Fibroblast of skin of back (primary cell): ENCODE results near the gene NR2C2.
"Not testable (repeated sequence)": the region's sequence is repeated elsewhere in the genome, so short reads cannot be mapped to it uniquely, and the experiment has no call there.

ENCODE experiments used
- DNase-seq: peaks from one replicate; pipeline ENCODE4 v3.0.0-alpha.2; 2013

NR2C2 gene

DNA sequence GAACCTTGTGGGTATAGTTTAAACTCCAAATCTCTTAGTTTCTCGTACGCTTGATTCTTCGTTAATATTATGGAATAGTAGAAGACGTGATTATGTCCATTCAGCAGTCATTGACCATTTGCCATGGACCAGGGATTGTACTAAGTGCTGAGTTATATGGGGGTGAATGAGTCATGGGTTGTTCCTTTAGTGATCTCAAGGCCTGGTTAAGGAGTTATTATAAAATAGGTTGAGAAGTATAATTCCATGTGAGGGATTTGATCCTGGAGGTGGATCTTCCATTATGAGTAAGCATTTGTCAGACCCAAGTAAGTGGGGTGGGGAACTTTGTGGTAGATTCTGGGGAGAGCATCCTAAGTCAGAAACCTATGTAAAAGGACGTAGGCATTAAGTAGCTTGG is 15.4 kb downstream of the NR2C2 start:
- peak; percentile 45 for DNase-seq

GRCh38 chr3:14967285-14967684 is 19.9 kb downstream of the NR2C2 start:
- DNase-seq: no peak

GRCh38 chr3:14969671-14970070 is 22.3 kb downstream of the NR2C2 start:
- DNase-seq: no peak

GRCh38 chr3:14976317-14976716 is 28.9 kb downstream of the NR2C2 start:
- DNase-seq: no peak

GRCh38 chr3:14980689-14981088 is 33.3 kb downstream of the NR2C2 start:
- no peak for DNase-seq

DNA sequence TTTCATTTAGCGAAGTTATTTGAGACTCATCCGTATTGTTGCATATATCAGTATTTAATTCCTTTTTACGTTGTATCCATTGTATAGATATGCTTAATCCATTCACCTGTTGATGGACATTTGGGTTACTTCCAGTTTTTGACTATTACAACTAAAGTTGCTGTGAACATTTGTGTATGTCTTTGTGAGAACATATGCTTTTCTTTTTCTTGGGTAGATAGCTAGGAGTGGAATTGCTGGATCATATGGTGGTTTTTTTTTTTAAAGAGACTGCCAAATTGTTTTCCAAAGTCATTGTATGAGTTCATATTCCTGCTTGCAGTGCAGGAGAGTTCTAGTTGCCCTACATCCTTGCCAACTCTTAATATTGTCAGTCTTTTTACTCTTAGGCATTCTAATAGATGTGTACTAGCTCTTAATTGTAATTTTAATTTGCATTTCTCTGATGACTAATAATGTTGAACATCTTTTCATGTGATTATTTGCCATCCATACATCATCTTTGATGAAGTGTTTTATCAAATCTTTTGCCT is 37.3 kb downstream of the NR2C2 start:
- no peak for DNase-seq

- DNase-seq: no peak
Observed at GRCh38 chr3:14988988-14989394, 41.6 kb downstream of the NR2C2 start.

DNA sequence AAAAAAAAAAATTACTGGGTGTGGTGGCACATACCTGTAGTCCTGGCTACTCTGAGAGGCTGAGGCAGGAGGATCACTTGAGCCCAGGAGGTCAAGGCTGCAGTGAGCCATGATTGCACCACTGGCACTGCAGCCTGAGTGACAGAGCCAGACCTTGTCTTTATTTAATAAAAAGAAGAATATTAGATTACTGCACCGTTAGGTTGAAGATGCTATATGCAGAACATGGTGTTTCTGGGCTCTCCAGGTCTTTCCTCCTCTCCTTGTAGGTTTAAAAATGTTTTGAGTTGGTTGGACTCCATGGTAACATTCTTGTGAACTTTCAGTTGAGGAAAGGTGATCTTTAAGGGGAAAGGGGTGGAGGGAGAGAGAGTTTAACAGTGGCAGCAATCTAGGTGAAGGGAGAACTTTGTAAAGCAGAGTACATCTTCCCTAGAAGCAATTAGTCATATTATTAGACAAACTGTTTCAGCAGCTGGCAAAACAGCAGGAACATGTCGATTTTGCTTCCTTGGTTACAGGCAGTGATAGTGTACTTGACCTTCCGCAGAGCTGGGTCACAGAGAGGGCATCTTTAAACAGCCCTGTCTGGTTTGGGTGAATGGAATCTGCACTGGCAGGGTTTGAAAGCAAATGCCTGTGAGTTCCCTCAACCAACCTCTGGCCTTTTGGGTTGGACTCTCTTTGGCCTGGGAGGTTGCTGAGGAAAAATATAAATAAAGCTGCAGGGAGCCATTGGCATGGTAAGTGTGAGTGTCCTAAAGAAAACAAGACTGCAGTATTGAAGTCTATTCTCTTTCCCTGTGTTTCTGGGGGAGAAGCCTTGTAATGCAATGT is 42.8 kb downstream of the NR2C2 start:
- DNase-seq: no peak

DNA sequence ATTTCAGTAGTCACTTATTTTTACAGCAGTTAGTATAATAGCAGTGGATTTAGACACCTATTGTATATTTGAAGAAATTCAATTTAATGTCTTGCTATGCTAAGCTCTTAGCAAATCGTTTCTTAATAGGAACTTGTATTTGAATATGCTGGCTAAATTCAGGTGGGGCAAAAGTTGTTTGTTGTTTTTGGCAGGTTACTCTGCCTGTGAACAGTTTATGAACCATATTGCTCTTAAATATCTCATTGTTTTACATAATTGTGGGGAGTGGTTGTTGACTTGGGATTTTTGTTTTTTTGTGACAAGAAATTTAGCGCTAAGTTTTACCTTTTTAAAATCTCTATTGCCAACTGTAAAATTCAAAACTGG is 43.4 kb downstream of the NR2C2 start:
- DNase-seq: no peak

DNA sequence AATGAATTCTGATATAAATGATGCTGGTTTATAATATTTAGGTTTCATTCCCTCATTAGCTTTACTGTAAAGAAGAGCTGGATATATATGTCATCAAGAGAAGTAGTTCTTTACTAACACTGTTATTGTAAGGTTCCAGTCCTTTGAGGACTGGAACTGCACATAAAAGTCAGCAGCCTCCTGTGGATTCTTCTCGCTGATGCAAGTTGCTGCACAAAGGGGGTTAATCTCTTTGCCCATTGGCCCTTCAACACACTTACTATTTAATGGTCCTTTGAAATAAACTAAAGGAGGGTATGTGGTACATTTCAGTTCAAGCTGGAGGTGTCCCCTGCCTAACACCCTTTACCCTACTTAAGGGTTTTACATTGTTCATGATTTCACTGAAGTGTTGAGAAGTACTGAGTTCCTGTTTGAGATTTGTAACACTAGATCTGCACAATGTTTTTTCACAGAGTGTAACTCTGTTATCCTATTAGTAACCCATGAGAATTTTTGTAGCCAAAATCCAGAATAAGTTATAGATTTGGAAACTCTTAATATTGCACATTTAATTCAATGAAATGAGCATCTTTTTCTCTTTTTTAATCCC is 43.9 kb downstream of the NR2C2 start:
- DNase-seq: no peak

DNA sequence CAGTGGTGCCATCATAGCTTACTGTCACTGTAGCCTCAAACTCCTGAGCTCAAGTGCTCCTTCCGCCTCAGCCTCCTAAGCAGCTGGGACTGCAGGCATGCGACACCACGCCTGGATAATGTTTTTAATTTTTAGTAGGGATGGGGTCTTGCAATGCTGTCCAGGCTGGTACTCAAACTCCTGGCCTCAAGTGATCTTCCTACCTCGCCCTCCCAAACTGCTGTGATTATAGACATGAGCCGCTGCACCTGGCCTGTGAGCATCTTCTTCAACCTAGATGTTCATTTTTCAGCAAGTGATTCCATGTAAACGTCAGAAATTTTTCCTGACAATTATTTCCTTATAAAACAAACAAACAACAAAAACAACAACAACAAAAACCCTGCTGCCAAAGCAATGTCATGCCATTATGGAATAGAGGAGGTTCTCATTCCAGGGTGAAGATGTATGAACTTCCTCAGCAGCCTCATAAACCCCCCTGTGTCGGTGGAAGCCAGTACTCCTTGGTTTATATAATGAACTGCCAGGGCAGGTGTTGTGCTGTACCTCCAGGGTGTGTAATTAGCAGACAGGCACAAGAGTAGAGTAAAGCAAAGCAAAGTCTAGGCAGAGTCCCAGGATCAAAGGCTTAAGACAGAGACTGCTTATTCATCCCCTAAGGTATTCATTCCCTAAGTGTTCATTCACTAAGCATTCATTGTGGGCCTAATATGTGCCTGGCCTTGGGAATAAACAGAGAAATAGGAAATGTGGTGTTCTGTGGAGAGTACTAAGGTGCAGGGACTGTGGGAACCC is 44.6 kb downstream of the NR2C2 start:
- no peak for DNase-seq

DNA sequence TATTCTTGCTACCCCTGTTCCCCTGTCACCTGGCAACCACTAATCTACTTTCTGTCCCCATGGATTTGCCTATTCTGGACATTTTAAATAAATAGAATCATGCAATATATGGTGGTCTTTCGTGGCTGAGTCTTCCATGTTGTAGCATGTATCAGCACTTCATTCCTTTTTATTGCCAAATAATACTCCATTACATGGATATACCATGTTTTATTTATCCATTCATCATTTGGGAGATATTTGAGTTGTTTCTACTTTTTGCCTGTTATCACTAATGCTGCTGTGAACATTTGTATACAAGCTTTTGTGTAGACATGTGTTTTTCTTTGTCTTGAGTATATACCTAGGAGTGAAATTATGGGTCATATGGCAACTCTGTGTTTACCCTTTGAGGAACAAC is 50.6 kb downstream of the NR2C2 start:
- no peak for DNase-seq

DNA sequence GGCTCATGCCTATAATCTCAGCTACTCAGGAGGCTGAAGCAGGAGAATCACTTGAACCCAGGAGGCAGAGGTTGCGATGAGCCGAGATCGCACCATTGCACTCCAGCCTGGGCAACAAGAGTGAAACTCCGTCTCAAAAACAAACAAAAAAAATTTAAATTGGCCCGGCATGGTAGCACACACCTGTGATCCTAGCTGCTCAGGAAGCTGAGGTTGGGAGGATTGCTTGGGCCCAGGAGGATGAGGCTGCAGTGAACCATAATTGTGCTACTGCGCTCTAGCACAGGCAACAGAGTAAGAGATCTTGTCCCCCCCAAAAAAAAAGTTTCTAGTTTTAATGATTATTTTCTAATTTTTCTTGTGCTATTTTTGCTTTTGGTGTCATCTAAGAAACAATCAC is 51.8 kb downstream of the NR2C2 start:
- not testable (repeated sequence) for DNase-seq

DNA sequence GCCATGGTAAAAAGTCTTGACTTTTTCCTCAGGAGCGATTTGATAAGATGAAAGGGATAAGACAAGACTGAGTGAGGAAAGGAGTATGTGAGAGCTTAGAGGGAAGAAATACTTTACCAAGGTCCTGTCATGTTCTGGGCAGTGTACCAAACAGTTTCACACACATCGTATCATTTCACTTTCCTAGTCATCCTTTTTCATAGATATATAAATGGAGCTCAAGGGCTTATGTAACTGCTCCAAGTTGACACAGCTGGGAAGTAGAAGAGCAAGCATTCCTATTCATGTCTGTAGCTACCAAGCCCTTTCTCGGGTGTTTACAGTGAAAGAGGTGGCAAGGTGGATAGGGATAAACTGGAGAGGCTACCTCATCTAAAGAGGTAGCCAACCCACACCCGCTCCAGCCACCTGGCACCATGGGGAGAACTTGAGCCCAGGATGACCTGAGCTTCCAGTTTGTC is 60.3 kb downstream of the NR2C2 start:
- DNase-seq: peak; percentile 14

GRCh38 chr3:15009167-15009566 is 61.8 kb downstream of the NR2C2 start:
- no peak for DNase-seq

DNA sequence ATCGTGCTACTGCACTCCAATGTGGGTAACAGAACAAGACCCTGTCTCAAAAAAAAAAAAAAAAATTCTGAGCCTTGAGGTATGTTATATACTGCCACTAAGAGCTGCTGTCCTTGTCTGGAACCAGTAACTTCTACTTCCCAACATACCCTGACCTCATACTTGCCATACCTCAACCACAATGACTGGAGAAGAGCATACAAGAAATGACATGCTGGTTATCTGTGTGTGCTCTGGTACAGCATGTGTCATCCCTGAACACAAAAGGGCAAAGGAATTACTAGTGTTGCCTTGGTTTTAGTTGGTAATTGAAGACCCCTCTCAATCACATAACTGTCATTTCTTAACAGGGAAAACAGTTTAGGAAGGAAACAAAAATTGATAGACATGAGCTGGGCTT is 63.3 kb downstream of the NR2C2 start:
- peak; percentile 19 for DNase-seq

DNA sequence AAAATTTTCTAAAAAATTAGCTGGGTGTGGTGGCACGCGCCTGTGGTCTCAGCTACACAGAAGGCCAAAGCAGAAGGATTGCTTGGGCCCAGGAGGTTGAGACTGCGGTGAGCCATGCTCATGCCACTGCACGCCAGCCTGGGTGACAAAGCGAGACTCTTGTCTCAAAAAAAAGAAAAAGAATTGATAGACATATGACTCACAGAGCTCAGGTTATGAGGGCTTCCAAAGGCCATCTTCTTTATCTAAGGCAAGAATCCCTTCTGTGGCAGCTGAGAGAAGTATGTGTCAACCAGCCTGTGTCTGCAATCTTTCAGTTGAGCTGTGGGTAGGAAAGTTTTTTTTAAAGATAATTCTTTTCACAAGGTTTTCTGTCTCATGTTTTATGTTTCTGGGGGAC is 63.8 kb downstream of the NR2C2 start:
- DNase-seq: peak; percentile 9

GRCh38 chr3:15014606-15015328 is 67.4 kb downstream of the NR2C2 start:
- DNase-seq: no peak

- DNase-seq: no peak
Observed at GRCh38 chr3:15015456-15015855, 68.1 kb downstream of the NR2C2 start.

GRCh38 chr3:15017191-15017590 is 69.8 kb downstream of the NR2C2 start:
- no peak for DNase-seq

GRCh38 chr3:15023249-15023648 is 75.9 kb downstream of the NR2C2 start:
- DNase-seq: no peak

DNA sequence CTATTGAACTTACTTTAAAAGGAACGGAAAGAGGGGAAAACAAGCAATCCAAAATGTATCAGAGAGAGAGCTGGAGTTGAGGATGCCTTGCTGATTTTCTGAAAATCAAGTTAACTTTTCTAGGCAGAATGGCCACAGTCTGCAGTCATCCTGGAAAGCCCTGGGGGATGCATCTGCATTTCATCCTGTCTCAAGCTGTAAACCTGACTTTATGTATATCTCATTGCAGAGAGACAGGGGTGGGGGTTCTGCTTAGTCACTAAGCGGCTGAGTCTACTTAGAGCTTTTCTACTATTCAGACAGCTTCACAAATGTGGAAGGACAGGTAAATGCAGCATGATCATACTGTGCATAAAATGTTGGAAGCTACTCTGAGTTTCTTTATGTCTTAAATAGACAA is 76.3 kb downstream of the NR2C2 start:
- no peak for DNase-seq

GRCh38 chr3:15029625-15030024 is 82.2 kb downstream of the NR2C2 start:
- no peak for DNase-seq
